A673 (cell line): ENCODE data around the gene ALX4. TPM values are rescaled to one million over a fixed set of nuclear protein-coding genes. Genes with fewer than 3 reads are reported as not detected.

Experiments
- BruUV-seq: library from RNA; stranded (reverse); fragments of 400-500 nt; replicated peaks from 2 replicates; lab custom pipeline; 2021; lab: Mats Ljungman, UMichigan
- CTCF ChIA-PET: fragments of 300-600 bp; sonication (Branson Sonifier 250); formaldehyde crosslinking; loops from one replicate; lab custom pipeline; 2022; ENCODE audit warnings: antibody characterized with exemption; lab: Charles Lee
- POLR2A ChIA-PET: fragments of 300-600 bp; sonication (Branson Sonifier 250); formaldehyde crosslinking; loops from one replicate; lab custom pipeline; 2022; ENCODE audit warnings: antibody characterized with exemption; ENCODE audit not compliant: low non-redundant PET; lab: Charles Lee
- DNase-seq: peaks from one replicate; pipeline ENCODE4 v3.0.0-alpha.2; 2015; ENCODE audit warnings: low spot score
- H3K27ac ChIP-seq: fragments of 200-600 bp; sonication (generic); 2 replicates; pipeline ENCODE4 v1.5.1; 2016; ENCODE audit warnings: mixed run types, low read depth, mild to moderate bottlenecking, mixed read lengths, antibody characterized with exemption, low read length; ENCODE audit not compliant: poor library complexity, severe bottlenecking
- H3K27me3 ChIP-seq: fragments of 200-600 bp; sonication (generic); replicated peaks from 2 replicates; pipeline ENCODE4 v1.6.1; 2017; ENCODE audit warnings: mixed run types, low read depth, mild to moderate bottlenecking, mixed read lengths, antibody characterized with exemption, low read length; ENCODE audit not compliant: insufficient read depth, poor library complexity
- H3K36me3 ChIP-seq: fragments of 200-600 bp; sonication (generic); 2 replicates; pipeline ENCODE4 v1.6.1; 2016; ENCODE audit warnings: mixed run types, mild to moderate bottlenecking, mixed read lengths, antibody characterized with exemption, low read length; ENCODE audit not compliant: insufficient read depth, poor library complexity, severe bottlenecking
- H3K4me1 ChIP-seq: fragments of 200-600 bp; sonication (generic); 2 replicates; pipeline ENCODE4 v1.6.1; 2017; ENCODE audit warnings: mixed run types, mild to moderate bottlenecking, mixed read lengths, antibody characterized with exemption, low read length; ENCODE audit not compliant: insufficient read depth, poor library complexity, severe bottlenecking
- H3K4me3 ChIP-seq: fragments of 200-600 bp; sonication (generic); 2 replicates; pipeline ENCODE4 v1.5.1; 2016; ENCODE audit warnings: low read depth, mixed run types, mild to moderate bottlenecking, mixed read lengths, low read length; ENCODE audit not compliant: poor library complexity, severe bottlenecking
- H3K9me3 ChIP-seq: fragments of 200-600 bp; sonication (generic); 2 replicates; pipeline ENCODE4 v1.6.1; 2016; ENCODE audit warnings: mixed run types, low read depth, mild to moderate bottlenecking, mixed read lengths, antibody characterized with exemption, low read length; ENCODE audit not compliant: poor library complexity, severe bottlenecking
- CTCF ChIP-seq: fragments of 300-800, 200-600 bp; sonication (generic); conservative IDR thresholded peaks from 2 replicates; pipeline ENCODE4 v1.5.1; 2017; ENCODE audit warnings: low read depth, mild to moderate bottlenecking, antibody characterized with exemption, low read length, moderate library complexity, mixed read lengths
- EZH2 ChIP-seq: fragments of 200-600 bp; sonication (generic); IDR thresholded peaks from 2 replicates; pipeline ENCODE4 v1.6.1; 2017; ENCODE audit warnings: borderline replicate concordance, low read depth, mild to moderate bottlenecking, mixed read lengths, antibody characterized with exemption, low read length; ENCODE audit not compliant: poor library complexity, severe bottlenecking
- intact Hi-C: fragments of 100-400 bp; cut with micrococcal nuclease; formaldehyde crosslinking; loops from one replicate; pipeline ENCODE4 v1.10.0; 2022; ENCODE audit not compliant: unreplicated experiment
- total RNA-seq: library from RNA; stranded (reverse); gene quantifications from 2 replicates; pipeline ENCODE4 v1.2.3, GENCODE V29; 2021

ALX4 gene
- total RNA-seq, 1 experiment from 2014 or later: 135 TPM

DNA sequence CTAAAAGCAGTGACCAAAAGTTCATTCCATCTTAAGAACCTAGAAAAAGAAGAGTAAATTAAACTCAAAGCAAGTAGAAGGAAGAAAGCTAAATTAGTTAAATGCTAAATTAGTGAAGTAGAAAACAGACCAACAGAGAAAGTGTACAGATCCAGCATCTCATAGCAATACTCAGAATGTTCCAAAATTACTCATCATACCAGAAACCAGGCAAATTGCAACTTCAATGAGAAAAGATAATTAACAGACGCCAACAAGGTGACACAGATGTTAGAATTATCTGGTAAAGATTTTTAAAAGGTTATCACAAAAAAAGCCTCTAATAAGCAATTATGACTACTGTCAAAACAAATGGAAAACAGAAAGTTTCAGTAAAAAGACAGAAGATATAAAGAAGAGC is 96.8 kb downstream of the ALX4 start:
- no peak for DNase-seq
- Histone ChIP-seq H3K4me3 (no peak overlapping the region), H3K27me3 (no peaks in the 10 kb centered on the region), H3K9me3 (peaks cover 6% of the 10 kb centered on the region), H3K4me1 (no peaks in the 10 kb centered on the region), H3K36me3 (peaks cover 6% of the 10 kb centered on the region), H3K27ac (no peak overlapping the region)
- ChIA-PET CTCF (no interaction called here), POLR2A (no interaction called here)
- TF ChIP-seq CTCF: no peak
- TF ChIP-seq EZH2: no peak
- intact Hi-C loops: no loop called here
- no TSS peak for BruUV-seq

GRCh38 chr11:44212128-44212527 is 97.8 kb downstream of the ALX4 start:
- ChIA-PET POLR2A (no interaction called here), CTCF (no interaction called here)
- BruUV-seq: no TSS peak
- no peak for DNase-seq
- Histone ChIP-seq H3K4me1 (no peaks in the 10 kb centered on the region), H3K4me3 (no peak overlapping the region), H3K36me3 (peaks cover 8% of the 10 kb centered on the region), H3K9me3 (peaks cover 6% of the 10 kb centered on the region), H3K27me3 (no peaks in the 10 kb centered on the region), H3K27ac (no peak overlapping the region)
- no peak for TF ChIP-seq CTCF
- TF ChIP-seq EZH2: no peak
- intact Hi-C loops: no loop called here

Other genes starting within 250 kb of the ALX4 start
- 28.4 and 35.3 TPM in 2 replicates for gene ACCS, start 243.9 kb downstream of the ALX4 start, total RNA-seq
- 123 and 128 TPM in 2 replicates for gene EXT2, start 214.5 kb downstream of the ALX4 start, total RNA-seq